ENCODE measurements around the gene PDE6G.

DNA sequence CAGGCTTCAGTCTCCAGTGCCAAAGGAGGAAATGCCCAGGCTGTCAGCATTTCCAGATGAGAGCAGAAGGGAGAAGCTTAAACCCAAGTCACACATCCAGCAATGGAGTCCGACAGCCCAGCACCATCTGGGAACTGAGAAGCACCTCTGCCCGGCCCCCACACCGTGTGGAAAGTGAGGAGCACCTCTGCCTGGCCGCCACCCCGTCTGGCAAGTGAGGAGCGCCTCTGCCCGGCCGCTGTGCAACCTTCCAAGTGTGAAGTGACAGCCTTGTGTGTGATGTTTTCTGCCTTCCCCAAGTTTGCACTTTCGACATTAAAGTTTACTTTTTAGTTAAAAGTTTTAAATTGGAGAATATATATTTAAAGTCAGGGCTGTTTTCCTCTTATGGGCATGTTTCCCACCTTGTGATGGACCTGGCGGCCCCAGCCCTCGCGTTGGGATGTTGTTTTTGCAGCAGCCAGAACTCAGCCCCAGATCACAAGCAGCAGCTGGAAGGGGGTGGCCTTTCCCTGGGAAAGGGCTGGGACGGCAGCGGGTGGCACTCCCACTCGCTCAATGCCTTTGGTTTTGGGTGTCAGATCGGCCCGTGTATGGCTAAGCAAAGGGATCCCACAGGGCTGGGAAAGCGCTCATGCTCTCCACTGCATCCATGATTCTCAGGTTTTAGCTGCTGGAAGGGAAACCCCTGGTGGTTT lies 17.4 kb upstream of the PDE6G start:
- TF ChIP-seq TAF1 (IDR thresholded peaks at IDR 0.05; ENCODE audit: borderline replicate concordance, insufficient read depth, low read length) = no peak
- no peak for TF ChIP-seq POLR2AphosphoS5 (IDR thresholded peaks at IDR 0.05; ENCODE audit: low read depth, low read length)
- TF ChIP-seq, protein P1, sequence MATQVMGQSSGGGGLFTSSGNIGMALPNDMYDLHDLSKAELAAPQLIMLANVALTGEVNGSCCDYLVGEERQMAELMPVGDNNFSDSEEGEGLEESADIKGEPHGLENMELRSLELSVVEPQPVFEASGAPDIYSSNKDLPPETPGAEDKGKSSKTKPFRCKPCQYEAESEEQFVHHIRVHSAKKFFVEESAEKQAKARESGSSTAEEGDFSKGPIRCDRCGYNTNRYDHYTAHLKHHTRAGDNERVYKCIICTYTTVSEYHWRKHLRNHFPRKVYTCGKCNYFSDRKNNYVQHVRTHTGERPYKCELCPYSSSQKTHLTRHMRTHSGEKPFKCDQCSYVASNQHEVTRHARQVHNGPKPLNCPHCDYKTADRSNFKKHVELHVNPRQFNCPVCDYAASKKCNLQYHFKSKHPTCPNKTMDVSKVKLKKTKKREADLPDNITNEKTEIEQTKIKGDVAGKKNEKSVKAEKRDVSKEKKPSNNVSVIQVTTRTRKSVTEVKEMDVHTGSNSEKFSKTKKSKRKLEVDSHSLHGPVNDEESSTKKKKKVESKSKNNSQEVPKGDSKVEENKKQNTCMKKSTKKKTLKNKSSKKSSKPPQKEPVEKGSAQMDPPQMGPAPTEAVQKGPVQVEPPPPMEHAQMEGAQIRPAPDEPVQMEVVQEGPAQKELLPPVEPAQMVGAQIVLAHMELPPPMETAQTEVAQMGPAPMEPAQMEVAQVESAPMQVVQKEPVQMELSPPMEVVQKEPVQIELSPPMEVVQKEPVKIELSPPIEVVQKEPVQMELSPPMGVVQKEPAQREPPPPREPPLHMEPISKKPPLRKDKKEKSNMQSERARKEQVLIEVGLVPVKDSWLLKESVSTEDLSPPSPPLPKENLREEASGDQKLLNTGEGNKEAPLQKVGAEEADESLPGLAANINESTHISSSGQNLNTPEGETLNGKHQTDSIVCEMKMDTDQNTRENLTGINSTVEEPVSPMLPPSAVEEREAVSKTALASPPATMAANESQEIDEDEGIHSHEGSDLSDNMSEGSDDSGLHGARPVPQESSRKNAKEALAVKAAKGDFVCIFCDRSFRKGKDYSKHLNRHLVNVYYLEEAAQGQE (IDR thresholded peaks at IDR 0.05; ENCODE audit: insufficient read depth in 1 of 2, low read depth in 2 of 2, low read length in 2 of 2) = no peak
- TF ChIP-seq SIN3A (IDR thresholded peaks at IDR 0.05; ENCODE audit: borderline replicate concordance, insufficient read depth, low read length) = no peak

Measured in PFSK-1 (cell line).